Measurements from ENCODE around the gene HLA-DRA. TPM values are rescaled to one million over a fixed set of nuclear protein-coding genes. Genes with fewer than 3 reads are reported as not detected.

Gene HLA-DRA
- total RNA-seq, 2 donors from 2014 or later, result 244 to 342 TPM

DNA sequence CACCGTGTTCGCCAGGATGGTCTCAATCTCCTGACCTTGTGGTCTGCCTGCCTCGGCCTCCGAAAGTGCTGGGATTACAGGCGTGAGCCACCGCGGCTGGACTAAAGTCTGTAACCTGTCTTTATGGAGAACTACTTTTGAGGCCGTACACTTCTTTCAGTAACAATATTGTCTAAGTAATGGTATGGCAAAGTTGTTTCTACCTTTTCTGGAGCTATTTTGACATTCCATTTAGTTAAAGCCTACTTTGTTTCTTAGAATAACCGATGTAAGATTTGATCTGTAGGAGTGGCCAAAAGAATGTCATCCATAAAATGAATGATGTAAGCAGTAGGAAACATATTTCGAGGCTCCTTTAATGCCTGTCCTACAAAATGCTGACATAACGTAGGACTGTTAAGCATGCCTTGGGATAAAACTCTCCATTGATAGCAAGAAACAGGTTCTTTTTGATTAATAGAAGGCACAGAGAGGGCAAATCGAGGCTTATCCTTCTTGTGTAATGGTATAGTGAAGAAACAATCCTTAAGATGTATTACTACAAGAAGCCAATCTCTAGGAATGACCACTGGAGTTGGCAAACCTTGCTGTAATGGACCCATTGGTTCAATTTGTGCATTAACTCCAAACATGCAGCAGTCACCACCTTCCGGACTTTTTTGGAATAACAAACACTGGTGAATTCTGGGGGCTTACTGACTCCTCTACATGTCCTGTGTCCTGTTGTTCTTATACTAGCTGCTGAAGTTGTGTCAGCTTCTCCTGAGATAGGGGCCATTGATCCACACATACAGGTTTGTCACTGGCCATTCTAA is 35.9 kb downstream of the HLA-DRA start:
- no peaks in the 10 kb centered on the region for H3K27me3 ChIP-seq (replicated peaks; ENCODE audit: insufficient read depth)
- no peaks in the 10 kb centered on the region for H3K36me3 ChIP-seq
- no peaks in the 10 kb centered on the region for H3K9me3 ChIP-seq
- ATAC-seq (ENCODE audit: insufficient number of reproducible peaks, low FRiP score, low read depth), result no peak
- H3K4me1 ChIP-seq (ENCODE audit: control insufficient read depth in 1 of 2, low read depth in 2 of 2), result no peaks in the 10 kb centered on the region
- H3K27ac ChIP-seq, result no peak overlapping the region
- TF ChIP-seq, protein P1, sequence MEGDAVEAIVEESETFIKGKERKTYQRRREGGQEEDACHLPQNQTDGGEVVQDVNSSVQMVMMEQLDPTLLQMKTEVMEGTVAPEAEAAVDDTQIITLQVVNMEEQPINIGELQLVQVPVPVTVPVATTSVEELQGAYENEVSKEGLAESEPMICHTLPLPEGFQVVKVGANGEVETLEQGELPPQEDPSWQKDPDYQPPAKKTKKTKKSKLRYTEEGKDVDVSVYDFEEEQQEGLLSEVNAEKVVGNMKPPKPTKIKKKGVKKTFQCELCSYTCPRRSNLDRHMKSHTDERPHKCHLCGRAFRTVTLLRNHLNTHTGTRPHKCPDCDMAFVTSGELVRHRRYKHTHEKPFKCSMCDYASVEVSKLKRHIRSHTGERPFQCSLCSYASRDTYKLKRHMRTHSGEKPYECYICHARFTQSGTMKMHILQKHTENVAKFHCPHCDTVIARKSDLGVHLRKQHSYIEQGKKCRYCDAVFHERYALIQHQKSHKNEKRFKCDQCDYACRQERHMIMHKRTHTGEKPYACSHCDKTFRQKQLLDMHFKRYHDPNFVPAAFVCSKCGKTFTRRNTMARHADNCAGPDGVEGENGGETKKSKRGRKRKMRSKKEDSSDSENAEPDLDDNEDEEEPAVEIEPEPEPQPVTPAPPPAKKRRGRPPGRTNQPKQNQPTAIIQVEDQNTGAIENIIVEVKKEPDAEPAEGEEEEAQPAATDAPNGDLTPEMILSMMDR (IDR thresholded peaks at IDR 0.05), result no peak
- DNase-seq (ENCODE audit: low spot score), result no peak
- H3K4me3 ChIP-seq, result no peak overlapping the region

DNA sequence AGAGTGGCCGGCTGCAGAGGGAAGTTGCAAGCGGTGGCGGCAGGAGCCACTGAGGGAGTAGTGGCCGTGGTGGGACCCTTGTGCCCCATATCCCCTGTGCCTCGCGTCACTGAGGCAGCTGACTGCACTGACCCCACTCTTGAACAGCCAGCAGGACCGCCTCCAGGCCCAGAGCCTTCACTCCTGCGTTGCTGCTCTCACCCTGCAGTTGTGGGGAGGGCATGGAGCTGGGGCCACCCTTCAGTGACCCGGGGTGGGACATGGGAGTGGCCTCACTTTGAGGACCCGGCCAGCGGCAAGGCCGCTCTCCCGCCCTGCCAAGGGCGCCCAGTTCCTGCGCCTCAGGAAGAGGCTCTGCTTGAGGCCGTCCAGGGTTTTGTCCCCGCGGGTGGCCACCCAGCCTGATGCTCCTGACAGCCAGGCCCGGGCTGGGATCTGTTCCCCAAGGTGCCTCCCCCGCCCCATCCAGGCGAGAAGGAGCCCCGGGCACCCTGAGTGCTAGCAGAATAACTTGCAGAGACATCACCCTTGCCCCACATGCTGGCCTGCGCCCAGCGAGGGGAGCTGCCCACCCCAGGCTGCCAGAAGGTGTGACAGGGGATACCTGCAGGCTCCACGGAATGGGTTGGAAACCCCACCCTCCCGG is 44.4 kb downstream of the HLA-DRA start:
- Histone ChIP-seq H3K4me3 (no peak overlapping the region), H3K27me3 (replicated peaks; ENCODE audit: insufficient read depth) (no peaks in the 10 kb centered on the region), H3K9me3 (no peaks in the 10 kb centered on the region), H3K36me3 (no peaks in the 10 kb centered on the region), H3K27ac (no peak overlapping the region), H3K4me1 (ENCODE audit: control insufficient read depth in 1 of 2, low read depth in 2 of 2) (no peaks in the 10 kb centered on the region)
- DNase-seq (ENCODE audit: low spot score), result no peak
- no peak for ATAC-seq (ENCODE audit: insufficient number of reproducible peaks, low FRiP score, low read depth)
- TF ChIP-seq, protein P1 (IDR thresholded peaks at IDR 0.05), result no peak

DNA sequence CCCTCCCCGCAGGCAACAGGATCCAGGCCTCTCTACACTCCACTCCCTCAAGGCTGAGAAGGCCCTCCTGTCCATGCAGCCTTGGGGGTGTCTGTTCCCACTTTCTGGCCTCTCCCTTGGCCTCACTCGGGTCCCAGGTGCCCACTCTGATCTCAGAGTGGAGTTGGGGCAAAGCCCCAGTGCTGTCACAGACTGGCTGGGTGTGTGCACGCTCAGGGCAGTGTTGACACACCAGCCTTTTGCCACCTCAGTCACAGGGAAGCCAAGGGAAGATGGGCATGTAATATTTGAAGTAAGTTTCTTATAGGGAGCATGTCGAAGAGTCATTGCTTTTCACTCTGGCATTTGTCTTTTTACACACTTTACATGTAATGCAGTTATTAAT is 44.9 kb downstream of the HLA-DRA start:
- Histone ChIP-seq H3K9me3 (no peaks in the 10 kb centered on the region), H3K27me3 (replicated peaks; ENCODE audit: insufficient read depth) (no peaks in the 10 kb centered on the region), H3K4me1 (ENCODE audit: control insufficient read depth in 1 of 2, low read depth in 2 of 2) (no peaks in the 10 kb centered on the region), H3K4me3 (no peak overlapping the region), H3K27ac (no peak overlapping the region), H3K36me3 (no peaks in the 10 kb centered on the region)
- DNase-seq (ENCODE audit: low spot score), result no peak
- no peak for ATAC-seq (ENCODE audit: insufficient number of reproducible peaks, low FRiP score, low read depth)
- TF ChIP-seq, protein P1 (IDR thresholded peaks at IDR 0.05), result no peak

DNA sequence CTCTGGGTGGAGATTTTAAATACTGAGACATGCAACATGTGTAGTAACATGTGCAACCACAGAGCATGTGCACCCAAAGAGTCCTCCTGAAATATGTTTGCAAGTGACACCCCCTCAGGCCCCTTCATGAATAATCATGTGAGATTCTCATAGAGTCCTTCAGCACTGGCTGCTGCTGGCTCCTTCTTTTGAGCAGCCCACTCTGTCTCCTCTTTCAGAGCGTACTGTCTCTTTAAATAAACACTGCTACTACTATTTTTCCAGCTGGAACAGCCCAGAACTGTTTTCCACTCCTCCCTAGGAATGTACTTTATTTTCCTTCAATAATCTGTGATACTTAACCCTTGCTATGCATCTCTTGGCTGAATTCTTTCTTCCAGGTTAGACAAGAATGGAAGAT is 48.4 kb downstream of the HLA-DRA start:
- H3K9me3 ChIP-seq, result no peaks in the 10 kb centered on the region
- DNase-seq (ENCODE audit: low spot score) (no peak), ATAC-seq (ENCODE audit: insufficient number of reproducible peaks, low FRiP score, low read depth) (no peak)
- no peak overlapping the region for H3K27ac ChIP-seq
- H3K36me3 ChIP-seq, result no peaks in the 10 kb centered on the region
- no peaks in the 10 kb centered on the region for H3K27me3 ChIP-seq (replicated peaks; ENCODE audit: insufficient read depth)
- TF ChIP-seq, protein P1 (IDR thresholded peaks at IDR 0.05), result no peak
- no peaks in the 10 kb centered on the region for H3K4me1 ChIP-seq (ENCODE audit: control insufficient read depth in 1 of 2, low read depth in 2 of 2)
- H3K4me3 ChIP-seq, result no peak overlapping the region

DNA sequence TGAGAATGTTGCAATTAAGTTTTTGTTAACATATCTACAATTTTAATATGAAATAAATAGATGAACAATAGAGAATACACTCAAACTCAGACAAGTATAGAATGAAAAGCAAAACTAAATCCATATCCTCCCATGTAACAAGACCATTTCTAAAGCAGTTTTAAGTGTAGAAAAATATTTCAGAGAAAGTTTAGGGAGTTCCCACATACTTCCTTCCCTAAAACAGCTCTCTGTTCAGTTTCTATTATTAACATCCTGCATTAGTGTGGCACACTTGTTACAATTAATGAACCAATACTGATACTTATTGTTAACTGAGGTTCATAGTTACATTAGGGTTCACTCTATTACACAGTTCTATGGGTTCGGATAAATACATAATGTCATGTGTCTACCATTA is 52.0 kb downstream of the HLA-DRA start:
- Histone ChIP-seq H3K36me3 (no peaks in the 10 kb centered on the region), H3K4me3 (no peak overlapping the region), H3K4me1 (ENCODE audit: control insufficient read depth in 1 of 2, low read depth in 2 of 2) (no peaks in the 10 kb centered on the region), H3K9me3 (no peaks in the 10 kb centered on the region), H3K27ac (no peak overlapping the region), H3K27me3 (replicated peaks; ENCODE audit: insufficient read depth) (no peaks in the 10 kb centered on the region)
- DNase-seq (ENCODE audit: low spot score) (no peak), ATAC-seq (ENCODE audit: insufficient number of reproducible peaks, low FRiP score, low read depth) (no peak)
- TF ChIP-seq, protein P1 (IDR thresholded peaks at IDR 0.05), result no peak
